AG09309 (cell line): ENCODE data around the gene SPI1.
"Not testable (repeated sequence)": the region's sequence is repeated elsewhere in the genome, so short reads cannot be mapped to it uniquely, and the experiment has no call there.

ENCODE experiments used
- DNase-seq: peaks from one replicate; pipeline ENCODE4 v3.0.0-alpha.2; 2010; ENCODE audit warnings: low read depth
- H3K4me3 ChIP-seq: 2 replicates; pipeline ENCODE4 v1.5.1; 2011; ENCODE audit warnings: mild to moderate bottlenecking, low read depth, low read length, moderate library complexity; ENCODE audit not compliant: control insufficient read depth
- TF ChIP-seq, protein P1 (sequence below): IDR thresholded peaks from 2 replicates; pipeline ENCODE4 v1.5.1; 2011; ENCODE audit warnings: mild to moderate bottlenecking, low read depth, low read length, inconsistent platforms; ENCODE audit not compliant: insufficient read depth, control insufficient read depth; ENCODE audit errors: missing control alignments

SPI1 gene

GRCh38 chr11:47340980-47341775, 37.2 kb downstream of the SPI1 start:
- no peak overlapping the region for H3K4me3 ChIP-seq
- TF ChIP-seq, protein P1, sequence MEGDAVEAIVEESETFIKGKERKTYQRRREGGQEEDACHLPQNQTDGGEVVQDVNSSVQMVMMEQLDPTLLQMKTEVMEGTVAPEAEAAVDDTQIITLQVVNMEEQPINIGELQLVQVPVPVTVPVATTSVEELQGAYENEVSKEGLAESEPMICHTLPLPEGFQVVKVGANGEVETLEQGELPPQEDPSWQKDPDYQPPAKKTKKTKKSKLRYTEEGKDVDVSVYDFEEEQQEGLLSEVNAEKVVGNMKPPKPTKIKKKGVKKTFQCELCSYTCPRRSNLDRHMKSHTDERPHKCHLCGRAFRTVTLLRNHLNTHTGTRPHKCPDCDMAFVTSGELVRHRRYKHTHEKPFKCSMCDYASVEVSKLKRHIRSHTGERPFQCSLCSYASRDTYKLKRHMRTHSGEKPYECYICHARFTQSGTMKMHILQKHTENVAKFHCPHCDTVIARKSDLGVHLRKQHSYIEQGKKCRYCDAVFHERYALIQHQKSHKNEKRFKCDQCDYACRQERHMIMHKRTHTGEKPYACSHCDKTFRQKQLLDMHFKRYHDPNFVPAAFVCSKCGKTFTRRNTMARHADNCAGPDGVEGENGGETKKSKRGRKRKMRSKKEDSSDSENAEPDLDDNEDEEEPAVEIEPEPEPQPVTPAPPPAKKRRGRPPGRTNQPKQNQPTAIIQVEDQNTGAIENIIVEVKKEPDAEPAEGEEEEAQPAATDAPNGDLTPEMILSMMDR: no peak
- DNase-seq: no peak

DNA sequence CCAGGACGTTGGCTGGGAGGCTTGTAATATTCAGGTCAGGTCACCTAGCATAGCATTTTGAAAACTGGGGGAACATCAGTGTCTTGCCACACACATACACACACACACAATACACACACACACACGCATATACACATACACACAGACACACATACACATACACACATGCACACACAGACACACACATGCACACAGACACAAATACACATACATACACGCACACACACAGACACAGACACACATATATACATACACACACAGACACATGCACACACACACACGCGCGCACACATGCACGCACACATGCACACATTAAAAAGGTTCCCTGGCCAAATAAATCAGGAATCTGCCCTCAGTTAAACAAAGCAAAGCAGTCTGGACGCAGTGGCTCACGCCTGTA, 38.3 kb downstream of the SPI1 start:
- H3K4me3 ChIP-seq: no peak overlapping the region
- TF ChIP-seq, protein P1: no peak
- DNase-seq: no peak

DNA sequence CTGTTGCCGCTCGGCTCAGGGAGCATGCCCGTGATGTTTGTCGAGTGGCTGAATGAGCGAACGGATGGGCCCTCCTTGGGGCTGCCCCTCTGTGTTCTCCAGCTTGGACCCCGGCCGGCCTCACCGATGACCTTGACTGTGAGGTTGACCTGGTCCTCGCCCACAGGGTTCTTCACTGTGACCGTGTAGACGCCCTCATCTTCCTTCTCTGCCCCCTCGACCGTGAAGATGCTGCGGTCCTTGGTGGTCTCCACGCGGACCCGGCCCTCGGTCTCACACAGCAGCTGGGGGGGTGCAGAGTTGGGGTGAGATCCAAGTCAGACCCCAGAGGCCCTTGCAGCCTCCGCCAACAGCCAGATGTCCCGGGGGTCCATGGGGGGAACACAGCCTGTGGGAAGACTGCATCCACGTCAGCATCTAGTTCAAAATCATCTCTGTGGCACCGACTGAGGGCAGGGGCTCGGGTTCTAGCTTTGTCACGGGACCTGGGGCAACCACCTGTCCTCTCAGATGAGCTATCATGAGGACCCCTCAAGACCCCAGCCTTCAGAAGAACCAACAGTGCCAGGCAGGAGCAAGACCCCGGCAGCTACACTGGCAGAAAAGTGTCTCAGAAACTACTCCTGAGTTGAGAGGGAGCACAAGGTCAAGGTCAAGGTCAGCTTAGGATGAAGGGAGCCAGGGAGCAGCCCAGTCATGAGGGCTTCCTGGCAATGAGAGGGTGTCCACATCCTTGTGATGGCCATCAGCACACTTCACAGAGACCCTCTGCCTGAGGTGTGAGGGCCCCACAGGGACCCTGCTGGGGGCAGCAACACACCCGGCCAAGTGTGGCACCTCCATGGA, 39.7 kb downstream of the SPI1 start:
- TF ChIP-seq, protein P1: no peak
- DNase-seq: no peak
- no peak overlapping the region for H3K4me3 ChIP-seq

GRCh38 chr11:47337229-47337924, 41.0 kb downstream of the SPI1 start:
- H3K4me3 ChIP-seq: no peak overlapping the region
- no peak for DNase-seq
- TF ChIP-seq, protein P1: no peak

- TF ChIP-seq, protein P1: no peak
- no peak overlapping the region for H3K4me3 ChIP-seq
- no peak for DNase-seq
Measured at GRCh38 chr11:47336595-47336994, 41.8 kb downstream of the SPI1 start.

GRCh38 chr11:47335733-47336132, 42.6 kb downstream of the SPI1 start:
- TF ChIP-seq, protein P1: no peak
- DNase-seq: no peak

DNA sequence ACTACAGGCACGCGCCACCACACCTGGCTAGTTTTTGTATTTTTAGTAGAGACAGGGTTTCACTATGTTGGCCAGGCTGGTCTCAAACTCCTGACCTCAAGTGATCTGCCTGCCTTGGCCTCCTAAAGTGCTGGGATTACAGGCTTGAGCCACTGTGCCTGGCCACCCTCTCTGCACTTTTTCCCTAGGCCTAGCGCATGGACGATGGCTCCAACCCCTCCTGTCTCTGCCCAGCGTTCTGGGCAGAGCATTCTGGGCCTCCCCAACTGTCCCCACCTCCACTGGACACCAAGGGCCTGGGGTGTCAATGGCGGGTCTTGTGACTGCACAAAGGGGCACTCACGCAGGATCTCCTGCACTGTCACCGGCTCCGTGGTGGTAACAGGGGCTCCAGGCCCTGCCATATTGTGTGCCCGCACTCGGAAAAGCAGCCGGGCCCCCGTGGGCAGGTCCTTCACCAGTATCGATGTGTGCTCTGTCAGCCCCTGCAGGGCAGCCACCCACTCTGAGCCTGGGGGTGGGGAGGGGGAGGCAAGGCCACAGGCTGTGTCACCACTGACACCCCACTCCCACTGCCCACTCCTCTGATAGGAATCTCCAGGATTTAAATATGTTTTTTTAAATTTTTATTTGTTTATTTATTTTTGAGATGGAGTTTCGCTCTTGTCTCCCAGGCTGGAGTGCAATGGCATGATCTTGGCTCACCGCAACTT, 43.5 kb downstream of the SPI1 start:
- H3K4me3 ChIP-seq, DNase-seq: not testable (repeated sequence)

More at GRCh38 chr11:47335733-47336132, 42.6 kb downstream of the SPI1 start:
- H3K4me3 ChIP-seq: no peak overlapping the region
